ENCODE results near the gene CNTNAP5. TPM values are rescaled to one million over a fixed set of nuclear protein-coding genes. Genes with fewer than 3 reads are reported as not detected.

CNTNAP5 gene
- total RNA-seq, 1 experiment from 2014 or later, result 0.48 TPM

DNA sequence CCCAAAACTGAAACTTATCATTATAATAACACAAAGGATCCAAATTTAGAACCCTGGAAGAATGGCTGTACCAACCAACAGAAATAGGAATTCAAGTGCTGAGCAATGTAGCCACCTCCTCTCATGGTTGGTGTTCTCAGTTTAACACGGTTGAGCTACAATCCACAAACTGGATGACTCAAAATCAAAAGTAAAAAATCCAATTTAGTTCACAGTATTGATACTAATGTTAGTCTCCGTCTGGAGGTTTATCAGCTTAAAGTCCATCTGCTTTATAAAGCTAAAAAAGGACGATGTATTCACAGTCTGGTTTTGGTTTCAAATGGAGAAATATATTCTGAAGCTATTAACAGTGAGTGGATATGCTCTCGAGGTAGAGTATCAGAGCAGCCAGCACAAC, 40.5 kb downstream of the CNTNAP5 start:
- Histone ChIP-seq H2BK5ac (ENCODE audit: insufficient read length, low read length) (no peak overlapping the region), H3K56ac (ENCODE audit: insufficient read length, low read depth, low read length) (no peak overlapping the region), H4K91ac (ENCODE audit: insufficient read length, low read depth, low read length) (no peak overlapping the region), H3K4ac (ENCODE audit: low read depth, low read length) (no peak overlapping the region), H2BK20ac (ENCODE audit: low read depth, low read length, poor library complexity, severe bottlenecking) (no peak overlapping the region), H3K79me2 (ENCODE audit: insufficient read depth, low read length) (no peaks in the 10 kb centered on the region), H3K27me3 (ENCODE audit: insufficient read depth, low read length) (no peaks in the 10 kb centered on the region), H3K9ac (ENCODE audit: extremely low read depth, insufficient read length, low read length) (no peak overlapping the region), H3K79me1 (ENCODE audit: insufficient read depth, low read depth, low read length, poor library complexity, severe bottlenecking) (no peaks in the 10 kb centered on the region), H2BK15ac (ENCODE audit: low read depth, low read length) (no peak overlapping the region), H4K20me1 (ENCODE audit: control insufficient read depth, insufficient read depth, insufficient read length) (no peaks in the 10 kb centered on the region), H3K14ac (ENCODE audit: insufficient read depth, low read length) (no peak overlapping the region), H4K8ac (replicated peaks; ENCODE audit: insufficient read length, low read depth, low read length) (no peak overlapping the region), H3K9me3 (ENCODE audit: control insufficient read depth, low read depth, low read length) (no peaks in the 10 kb centered on the region), H2AFZ (ENCODE audit: low read length) (no peak overlapping the region), H2BK120ac (ENCODE audit: low read depth, low read length, poor library complexity, severe bottlenecking) (no peak overlapping the region), H3K23me2 (ENCODE audit: insufficient read length, low read depth, low read length, poor library complexity, severe bottlenecking) (no peaks in the 10 kb centered on the region), H3T11ph (ENCODE audit: low read length) (no peak overlapping the region), H3K27ac (ENCODE audit: insufficient read length, low read depth, low read length) (no peak overlapping the region), H3K23ac (ENCODE audit: insufficient read length, low read depth, low read length) (no peak overlapping the region), H3K4me2 (ENCODE audit: insufficient read depth, insufficient read length, low read length) (no peak overlapping the region), H4K5ac (ENCODE audit: insufficient read length, low read depth, low read length) (no peak overlapping the region), H3K4me1 (ENCODE audit: insufficient read depth, low read length) (no peaks in the 10 kb centered on the region), H2AK5ac (ENCODE audit: insufficient read length, low read length) (no peak overlapping the region), H2BK12ac (ENCODE audit: insufficient read length, low read depth, low read length) (no peak overlapping the region), H3K18ac (ENCODE audit: insufficient read length, low read depth, low read length) (no peak overlapping the region)
- DNase-seq, result no peak
- TF ChIP-seq, protein P1, sequence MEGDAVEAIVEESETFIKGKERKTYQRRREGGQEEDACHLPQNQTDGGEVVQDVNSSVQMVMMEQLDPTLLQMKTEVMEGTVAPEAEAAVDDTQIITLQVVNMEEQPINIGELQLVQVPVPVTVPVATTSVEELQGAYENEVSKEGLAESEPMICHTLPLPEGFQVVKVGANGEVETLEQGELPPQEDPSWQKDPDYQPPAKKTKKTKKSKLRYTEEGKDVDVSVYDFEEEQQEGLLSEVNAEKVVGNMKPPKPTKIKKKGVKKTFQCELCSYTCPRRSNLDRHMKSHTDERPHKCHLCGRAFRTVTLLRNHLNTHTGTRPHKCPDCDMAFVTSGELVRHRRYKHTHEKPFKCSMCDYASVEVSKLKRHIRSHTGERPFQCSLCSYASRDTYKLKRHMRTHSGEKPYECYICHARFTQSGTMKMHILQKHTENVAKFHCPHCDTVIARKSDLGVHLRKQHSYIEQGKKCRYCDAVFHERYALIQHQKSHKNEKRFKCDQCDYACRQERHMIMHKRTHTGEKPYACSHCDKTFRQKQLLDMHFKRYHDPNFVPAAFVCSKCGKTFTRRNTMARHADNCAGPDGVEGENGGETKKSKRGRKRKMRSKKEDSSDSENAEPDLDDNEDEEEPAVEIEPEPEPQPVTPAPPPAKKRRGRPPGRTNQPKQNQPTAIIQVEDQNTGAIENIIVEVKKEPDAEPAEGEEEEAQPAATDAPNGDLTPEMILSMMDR (conservative IDR thresholded peaks at IDR 0.05), result no peak
- H3K4me1 Mint-ChIP-seq, result peaks cover 0 to 20% of the 10 kb centered on the region in 2 experiments; a peak in 2 of 4 replicates
- H3K27ac Mint-ChIP-seq, result no peak overlapping the region
- H3K9me3 Mint-ChIP-seq, result peaks cover 0 to 5% of the 10 kb centered on the region in 2 experiments; a peak in 3 of 5 replicates
- no peaks in the 10 kb centered on the region for H3K27me3 Mint-ChIP-seq (ENCODE audit: low read depth)
- H3K36me3 Mint-ChIP-seq (ENCODE audit: insufficient read depth in 1 of 3, low read depth in 3 of 3), result peaks cover 0 to 1% (median 0%) of the 10 kb centered on the region in 3 experiments; a peak in 4 of 7 replicates
- H3K4me3 Mint-ChIP-seq, result no peak overlapping the region
- no CpG with 5 or more reads among the region's 4 CpGs for WGBS (ENCODE audit: extremely low coverage, insufficient read length, low lambda C conversion rate)
